ENCODE results near the gene TMEM170B. TPM values are rescaled to one million over a fixed set of nuclear protein-coding genes. Genes with fewer than 3 reads are reported as not detected.

Gene TMEM170B
- total RNA-seq, 4 donors from 2014 or later, result 0.57 to 2.7 (median 1.1) TPM

DNA sequence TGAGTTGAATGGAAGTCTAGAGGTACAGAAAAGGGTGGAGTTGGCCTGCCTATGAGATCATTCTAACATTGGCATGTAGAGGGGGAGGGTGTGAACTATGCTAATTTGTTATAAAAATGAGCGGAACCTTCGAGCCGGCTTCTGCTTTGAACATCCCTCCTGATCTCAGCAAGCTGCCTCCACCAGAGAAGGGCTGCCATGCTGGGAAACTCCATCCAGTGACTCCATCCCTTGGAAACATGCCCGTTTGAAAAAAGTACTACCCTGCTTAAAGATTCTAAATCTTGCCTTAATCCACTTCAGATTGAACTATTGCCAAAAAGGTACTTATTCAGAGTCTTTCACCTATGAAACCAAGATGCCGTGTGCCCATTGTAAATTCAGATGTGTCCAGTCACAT, 43.6 kb upstream of the TMEM170B start:
- 38 to 58% methylated on average over 5 of the region's 5 CpGs for WGBS, 2 donors
- no peak overlapping the region for H3K27ac ChIP-seq
- intact Hi-C loops (cut with DNase I), result loop anchor here (10.0 kb wide), 1 partner anchor 319 kb away; no protein-coding TSS in a partner anchor
- no peak overlapping the region for H3K4me3 ChIP-seq
- DNase-seq, result no peak
- no peaks in the 10 kb centered on the region for H3K36me3 ChIP-seq
- H3K4me1 ChIP-seq, result peaks cover 4 to 18% (median 6%) of the 10 kb centered on the region in 3 donors
- H3K9me3 ChIP-seq, result no peaks in the 10 kb centered on the region
- TF ChIP-seq, protein P1, sequence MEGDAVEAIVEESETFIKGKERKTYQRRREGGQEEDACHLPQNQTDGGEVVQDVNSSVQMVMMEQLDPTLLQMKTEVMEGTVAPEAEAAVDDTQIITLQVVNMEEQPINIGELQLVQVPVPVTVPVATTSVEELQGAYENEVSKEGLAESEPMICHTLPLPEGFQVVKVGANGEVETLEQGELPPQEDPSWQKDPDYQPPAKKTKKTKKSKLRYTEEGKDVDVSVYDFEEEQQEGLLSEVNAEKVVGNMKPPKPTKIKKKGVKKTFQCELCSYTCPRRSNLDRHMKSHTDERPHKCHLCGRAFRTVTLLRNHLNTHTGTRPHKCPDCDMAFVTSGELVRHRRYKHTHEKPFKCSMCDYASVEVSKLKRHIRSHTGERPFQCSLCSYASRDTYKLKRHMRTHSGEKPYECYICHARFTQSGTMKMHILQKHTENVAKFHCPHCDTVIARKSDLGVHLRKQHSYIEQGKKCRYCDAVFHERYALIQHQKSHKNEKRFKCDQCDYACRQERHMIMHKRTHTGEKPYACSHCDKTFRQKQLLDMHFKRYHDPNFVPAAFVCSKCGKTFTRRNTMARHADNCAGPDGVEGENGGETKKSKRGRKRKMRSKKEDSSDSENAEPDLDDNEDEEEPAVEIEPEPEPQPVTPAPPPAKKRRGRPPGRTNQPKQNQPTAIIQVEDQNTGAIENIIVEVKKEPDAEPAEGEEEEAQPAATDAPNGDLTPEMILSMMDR (IDR thresholded peaks at IDR 0.05), result no peak
- no peak for TF ChIP-seq POLR2A (IDR thresholded peaks at IDR 0.05)
- H3K27me3 ChIP-seq, result no peaks in the 10 kb centered on the region

DNA sequence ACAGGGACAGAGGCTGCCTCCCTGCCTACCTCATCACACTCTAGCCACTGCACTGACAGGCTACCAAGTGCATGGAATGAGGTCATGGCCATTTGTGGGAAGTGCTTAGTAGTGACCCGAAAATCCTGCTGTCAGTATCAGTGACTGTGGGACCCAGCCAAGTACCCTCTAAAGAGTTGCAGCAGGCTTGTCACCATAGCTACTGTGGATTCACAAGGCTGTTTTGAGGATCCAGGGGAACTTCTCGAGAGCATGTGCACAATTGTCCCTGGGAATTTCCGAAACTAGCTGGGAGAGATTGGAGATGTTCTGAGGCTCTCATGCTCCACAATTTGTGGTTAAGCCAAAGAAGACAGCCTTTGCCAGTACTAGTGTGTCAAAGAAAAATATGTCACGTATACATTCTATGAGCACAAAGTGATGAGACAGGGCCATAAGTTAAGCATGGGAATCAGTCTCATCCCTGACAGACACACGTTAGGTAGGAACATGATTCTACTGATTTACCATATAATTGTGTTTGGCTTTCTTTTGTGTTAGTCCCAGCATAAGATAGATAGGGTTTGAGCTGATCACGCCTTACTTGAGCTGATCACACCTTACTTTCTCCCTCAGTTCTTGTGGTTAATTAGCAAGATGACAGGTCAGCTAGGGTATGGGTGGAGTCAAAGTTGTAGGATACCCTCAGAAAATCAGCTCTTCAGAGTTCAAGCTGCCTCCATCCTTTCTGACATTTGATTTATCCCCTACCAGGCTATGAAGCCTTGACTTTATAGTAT, 42.6 kb upstream of the TMEM170B start:
- H3K4me1 ChIP-seq, result peaks cover 4 to 18% (median 6%) of the 10 kb centered on the region in 3 donors
- 64 to 87% methylated on average over 5 to 6 of the region's 6 CpGs for WGBS, 2 donors
- no peak for TF ChIP-seq POLR2A (IDR thresholded peaks at IDR 0.05)
- TF ChIP-seq, protein P1 (IDR thresholded peaks at IDR 0.05), result no peak
- no peak overlapping the region for H3K27ac ChIP-seq
- no peaks in the 10 kb centered on the region for H3K27me3 ChIP-seq
- intact Hi-C loops (cut with DNase I), result loop anchor here (5.0 to 10.0 kb wide), 2 partner anchors 320 to 353 kb away; no protein-coding TSS in a partner anchor
- DNase-seq, result no peak
- no peaks in the 10 kb centered on the region for H3K9me3 ChIP-seq
- H3K4me3 ChIP-seq, result no peak overlapping the region
- H3K36me3 ChIP-seq, result no peaks in the 10 kb centered on the region

DNA sequence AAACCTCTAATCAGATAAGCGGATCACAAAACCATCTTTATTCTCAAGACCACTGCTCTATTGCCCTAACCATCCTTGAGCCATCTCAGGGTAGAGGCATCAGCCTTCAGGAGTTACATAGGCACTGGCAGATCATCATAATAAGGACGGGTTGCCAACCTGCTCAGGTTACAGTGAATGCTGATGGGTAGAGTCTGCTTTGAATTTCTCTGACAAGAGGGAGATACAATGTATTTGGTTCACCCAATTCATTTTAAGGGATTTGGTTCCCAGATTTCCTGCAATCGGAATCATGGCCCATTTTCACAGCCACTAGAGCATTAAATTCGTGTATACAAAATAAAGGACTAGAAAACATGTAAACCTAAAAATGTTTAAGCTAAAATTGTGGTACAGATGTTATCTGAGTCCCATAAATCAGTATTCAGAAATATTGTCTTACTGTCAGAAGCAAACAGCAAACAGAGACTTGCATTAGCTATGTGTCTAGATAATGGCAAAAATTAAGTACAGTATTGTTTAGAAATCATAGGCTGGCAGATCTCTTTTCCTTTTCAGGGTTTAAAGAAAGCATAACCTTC, 41.9 kb upstream of the TMEM170B start:
- no peaks in the 10 kb centered on the region for H3K9me3 ChIP-seq
- no peaks in the 10 kb centered on the region for H3K36me3 ChIP-seq
- WGBS, 2 donors, result 51 to 65% methylated on average over 4 of the region's 4 CpGs
- intact Hi-C loops (cut with DNase I), result loop anchor here (5.0 to 10.0 kb wide), 2 partner anchors 321 to 353 kb away; no protein-coding TSS in a partner anchor
- H3K27me3 ChIP-seq, result no peaks in the 10 kb centered on the region
- TF ChIP-seq, protein P1 (IDR thresholded peaks at IDR 0.05), result no peak
- no peak for TF ChIP-seq POLR2A (IDR thresholded peaks at IDR 0.05)
- peaks cover 4 to 18% (median 6%) of the 10 kb centered on the region in 3 donors for H3K4me1 ChIP-seq
- no peak overlapping the region for H3K4me3 ChIP-seq
- DNase-seq, result no peak
- H3K27ac ChIP-seq, result peak overlapping the region in 1 of 4 donors; percentile 56

DNA sequence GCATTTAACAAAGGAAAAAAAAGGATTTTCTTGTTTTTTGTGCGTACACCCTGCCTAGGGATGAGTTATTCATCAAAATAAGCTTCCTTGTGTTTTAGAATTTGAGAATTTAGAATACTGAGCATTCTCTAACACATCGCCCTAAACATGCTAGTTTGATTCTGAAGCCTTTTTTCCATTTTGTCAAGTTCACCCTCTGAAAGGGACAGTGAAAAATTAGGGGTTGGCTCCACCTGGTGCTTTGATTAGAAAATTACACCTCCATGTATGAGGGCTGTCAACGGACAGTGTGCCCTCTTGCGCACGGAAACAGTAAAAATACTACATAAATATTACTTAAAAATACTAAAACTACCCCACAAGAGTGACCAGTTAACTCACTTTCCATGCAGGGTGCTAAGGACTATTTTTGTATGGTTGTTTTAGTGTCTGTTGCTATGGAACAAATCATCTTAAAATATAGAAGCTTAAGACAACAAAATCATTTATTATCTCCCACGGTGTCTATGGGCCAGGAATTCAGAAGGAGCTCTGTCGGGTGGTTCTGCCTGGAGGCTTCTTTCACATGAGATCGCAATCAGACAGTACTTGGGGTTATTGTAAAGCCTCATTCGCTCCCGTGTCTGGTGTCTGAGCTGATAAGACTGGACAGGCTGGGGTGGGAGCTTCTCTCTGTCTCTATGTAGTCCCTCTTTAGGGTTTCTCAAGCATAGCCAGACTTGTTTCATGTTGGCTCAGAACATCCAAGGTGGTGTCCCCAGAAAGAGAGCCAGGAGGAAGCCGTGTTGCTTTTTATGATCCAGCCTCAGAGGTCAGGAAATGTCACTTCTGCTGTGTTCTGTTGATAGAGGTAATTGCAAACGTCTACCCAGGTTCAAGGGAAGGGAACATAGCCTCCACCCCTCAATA, 41.1 kb upstream of the TMEM170B start:
- no peak for TF ChIP-seq POLR2A (IDR thresholded peaks at IDR 0.05)
- TF ChIP-seq, protein P1 (IDR thresholded peaks at IDR 0.05), result peak; percentile 73 to 96 (median 94)
- Histone ChIP-seq H3K4me1 (peaks cover 4 to 18% (median 6%) of the 10 kb centered on the region in 3 donors), H3K27ac (peak overlapping the region in 1 of 4 donors; percentile 56), H3K27me3 (no peaks in the 10 kb centered on the region), H3K36me3 (no peaks in the 10 kb centered on the region), H3K9me3 (no peaks in the 10 kb centered on the region), H3K4me3 (no peak overlapping the region)
- WGBS, 2 donors, result 17 to 18% methylated on average over 11 of the region's 12 CpGs
- intact Hi-C loops (cut with DNase I), result loop anchor here (5.0 to 10.0 kb wide), 2 partner anchors 322 to 354 kb away; no protein-coding TSS in a partner anchor
- DNase-seq, result no peak

Data from esophagus squamous epithelium (tissue), 5 donors.